IPS DF 4.7 (cell line): Measurements from ENCODE around the gene VANGL2.

ENCODE experiments used
- DNase-seq: peaks from one replicate; pipeline ENCODE4 v3.0.0-alpha.2; 2013; ENCODE audit warnings: low spot score; ENCODE audit errors: extremely low read depth

Gene VANGL2

DNA sequence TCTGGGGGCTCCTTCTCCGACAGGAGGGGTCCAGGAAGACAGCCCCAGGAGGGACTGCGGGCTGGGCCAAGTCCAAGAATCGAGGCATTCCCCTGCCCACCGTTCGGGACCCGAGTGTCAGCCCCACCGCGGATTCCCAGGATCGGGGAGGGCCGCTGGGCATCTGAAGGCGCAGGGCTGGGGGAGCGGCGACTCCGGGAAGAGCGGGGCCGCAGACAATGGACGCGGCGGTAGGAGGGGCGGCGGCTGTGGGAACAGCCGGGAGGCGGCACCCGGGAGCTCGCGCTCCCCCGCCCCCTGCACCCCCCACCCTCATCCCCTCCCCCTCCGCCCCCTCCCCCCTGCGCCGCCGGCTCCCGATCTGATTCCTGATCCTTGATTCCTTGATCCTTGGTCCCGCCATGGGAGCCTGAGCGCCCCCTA lies at the start of gene VANGL2:
VANGL2 (plus strand) TSS at position 342 of the 423 bp plus-strand sequence. CDS start 15,274 bp downstream, outside the sequence.
- no peak for DNase-seq

DNA sequence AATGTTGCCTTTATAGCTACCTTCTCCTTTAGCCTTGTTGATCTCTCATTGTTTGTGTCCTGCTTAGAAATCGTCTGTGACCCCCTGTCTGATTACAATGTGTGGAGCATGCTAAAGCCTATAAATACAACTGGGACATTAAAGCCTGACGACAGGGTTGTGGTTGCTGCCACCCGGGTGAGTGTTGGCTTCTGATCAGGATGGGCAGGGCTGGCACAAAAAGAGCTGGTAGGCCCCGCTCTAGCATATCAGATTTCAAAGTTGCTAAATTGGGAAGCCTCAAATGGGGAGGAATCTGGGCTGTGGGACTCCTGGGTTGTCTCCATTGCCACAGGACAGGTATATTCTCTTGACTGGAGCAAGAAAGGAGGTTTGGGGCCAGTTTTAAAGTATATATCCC lies 48.7 kb upstream of the VANGL2 start:
- no peak for DNase-seq

DNA sequence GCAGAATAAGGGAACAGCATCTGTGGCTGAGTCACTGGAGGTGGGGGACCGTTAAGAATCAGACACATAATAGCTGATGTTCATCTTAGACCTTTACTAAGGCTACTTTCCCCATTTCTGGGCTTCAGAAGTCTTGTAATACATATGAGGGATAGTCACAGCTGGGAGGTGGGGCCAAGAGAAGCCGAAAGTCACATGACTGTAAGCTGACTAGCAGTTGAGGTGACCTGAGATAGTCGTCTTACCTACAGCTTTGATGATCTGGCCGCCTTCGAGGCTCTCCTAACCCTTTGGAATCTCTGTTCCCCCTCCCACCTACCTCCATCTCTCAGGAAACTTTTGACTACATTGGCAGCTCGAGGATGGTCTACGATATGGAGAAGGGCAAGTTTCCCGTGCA lies 47.8 kb upstream of the VANGL2 start:
- no peak for DNase-seq

DNA sequence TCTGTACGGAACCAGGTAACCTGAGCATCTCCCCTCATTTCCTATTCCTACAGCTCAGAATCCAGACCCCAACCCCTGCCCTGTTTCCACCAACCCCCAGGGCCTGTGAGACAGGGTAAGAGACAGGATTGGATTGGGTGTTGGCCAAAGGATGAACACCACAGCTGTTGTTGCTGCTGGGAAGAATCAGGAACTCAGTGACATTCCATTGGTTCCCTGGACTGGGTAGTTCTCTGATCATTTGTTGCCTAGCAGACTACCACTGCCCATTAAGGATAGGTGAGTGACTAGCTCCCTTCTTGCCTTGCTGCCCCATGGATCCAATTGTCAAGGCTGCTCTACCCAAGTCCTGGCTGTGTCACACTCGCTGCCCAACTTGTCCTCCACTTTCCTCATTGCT lies 47.1 kb upstream of the VANGL2 start:
- no peak for DNase-seq

DNA sequence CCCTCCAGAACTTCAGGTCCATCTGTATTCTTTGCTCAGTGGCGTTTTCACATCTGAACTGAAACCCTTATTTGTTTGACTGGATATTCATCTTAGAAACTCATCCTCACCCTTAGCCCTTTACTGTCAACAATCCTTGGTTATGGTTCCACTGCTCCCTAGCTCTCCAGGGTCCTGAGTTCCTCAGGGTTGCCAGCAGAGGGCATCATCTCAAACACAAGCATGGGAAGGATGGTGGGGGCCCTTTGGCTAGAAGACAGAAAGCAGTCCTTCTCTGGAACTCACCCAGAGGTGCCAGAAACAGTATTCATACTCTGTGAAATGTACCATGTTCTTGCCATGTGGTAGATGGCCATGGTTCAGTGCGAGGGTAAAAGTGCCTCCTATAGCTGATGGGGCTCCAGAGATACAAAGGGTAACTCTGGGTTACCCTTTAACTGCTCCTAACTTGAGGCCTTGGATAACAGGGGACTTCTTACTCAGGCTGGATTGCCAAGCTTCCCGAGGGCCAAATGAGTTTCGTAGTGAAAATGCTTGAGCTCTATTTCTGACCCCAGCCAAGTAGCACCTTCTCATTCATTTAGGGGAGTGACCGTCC lies 45.9 kb upstream of the VANGL2 start:
- no peak for DNase-seq

DNA sequence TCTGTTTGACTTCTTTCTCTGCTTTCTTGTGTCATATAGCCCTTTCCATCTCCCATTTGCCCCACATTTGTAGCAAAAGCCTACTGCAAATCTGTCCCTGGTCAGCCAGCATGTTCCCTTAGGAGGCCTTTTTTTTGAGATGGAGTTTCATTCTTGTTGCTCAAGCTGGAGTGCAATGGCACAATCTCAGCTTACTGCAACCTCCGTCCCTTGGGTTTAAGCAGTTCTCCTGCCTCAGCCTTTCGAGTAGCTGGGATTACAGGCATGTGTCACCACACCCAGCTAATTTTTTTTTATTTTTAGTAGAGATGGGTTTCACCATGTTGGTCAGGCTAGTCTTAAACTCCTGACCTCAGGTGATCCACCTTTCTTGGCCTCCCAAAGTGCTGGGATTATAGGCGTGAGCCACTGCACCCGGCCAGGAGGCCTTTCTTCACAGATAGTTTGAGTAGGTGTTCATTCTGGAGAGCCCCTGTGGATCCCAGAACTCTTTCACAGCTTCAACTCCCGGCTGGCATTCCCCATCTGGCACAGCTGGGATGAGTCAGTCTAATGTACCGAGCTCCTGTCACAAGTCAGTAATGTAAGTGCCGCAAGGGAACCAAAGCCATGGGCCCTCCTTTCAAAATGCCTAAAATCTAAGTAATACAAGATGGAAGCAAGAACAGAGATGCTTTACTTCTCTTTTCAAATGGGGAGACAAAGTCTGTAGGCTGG lies 42.9 kb upstream of the VANGL2 start:
- DNase-seq, result no peak

DNA sequence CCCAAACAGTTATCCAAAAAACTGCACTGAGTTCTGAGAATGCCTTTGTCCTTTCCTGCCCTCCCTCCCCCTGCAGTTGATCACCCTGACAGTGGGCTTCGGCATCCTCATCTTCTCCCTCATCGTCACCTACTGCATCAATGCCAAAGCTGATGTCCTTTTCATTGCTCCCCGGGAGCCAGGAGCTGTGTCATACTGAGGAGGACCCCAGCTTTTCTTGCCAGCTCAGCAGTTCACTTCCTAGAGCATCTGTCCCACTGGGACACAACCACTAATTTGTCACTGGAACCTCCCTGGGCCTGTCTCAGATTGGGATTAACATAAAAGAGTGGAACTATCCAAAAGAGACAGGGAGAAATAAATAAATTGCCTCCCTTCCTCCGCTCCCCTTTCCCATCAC lies 42.3 kb upstream of the VANGL2 start:
- no peak for DNase-seq

DNA sequence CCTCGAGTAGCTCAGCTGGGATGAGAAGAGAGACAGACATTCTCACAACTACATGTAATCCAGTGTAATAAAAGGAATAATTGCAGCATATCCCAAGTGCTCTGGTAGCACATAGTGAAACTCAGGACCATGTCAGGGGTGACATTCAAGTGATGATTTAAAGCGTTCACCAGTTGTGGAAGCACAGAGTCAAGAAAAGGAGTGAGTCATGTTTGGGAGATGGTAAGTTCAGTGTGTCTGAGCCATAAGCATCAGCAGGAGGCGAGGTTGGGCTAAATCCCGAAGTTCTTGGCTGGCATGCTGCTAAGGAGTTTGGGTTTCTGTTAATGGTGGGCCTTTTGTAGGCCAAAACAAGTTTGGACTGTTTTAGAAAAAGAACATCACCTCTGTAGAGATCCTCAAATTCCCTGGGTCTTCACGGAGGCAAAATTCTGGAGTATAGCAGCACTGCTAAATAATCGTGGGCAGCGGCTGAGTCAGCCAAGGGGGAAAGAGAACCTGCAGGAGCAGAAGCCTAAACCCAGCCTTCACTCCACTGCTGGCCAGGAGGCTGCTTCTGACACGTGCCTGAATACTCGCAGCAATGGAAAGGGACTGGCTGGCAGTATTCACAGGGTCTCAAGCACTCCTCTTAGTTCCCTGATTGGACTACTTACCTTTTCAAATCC lies 40.7 kb upstream of the VANGL2 start:
- DNase-seq, result no peak

DNA sequence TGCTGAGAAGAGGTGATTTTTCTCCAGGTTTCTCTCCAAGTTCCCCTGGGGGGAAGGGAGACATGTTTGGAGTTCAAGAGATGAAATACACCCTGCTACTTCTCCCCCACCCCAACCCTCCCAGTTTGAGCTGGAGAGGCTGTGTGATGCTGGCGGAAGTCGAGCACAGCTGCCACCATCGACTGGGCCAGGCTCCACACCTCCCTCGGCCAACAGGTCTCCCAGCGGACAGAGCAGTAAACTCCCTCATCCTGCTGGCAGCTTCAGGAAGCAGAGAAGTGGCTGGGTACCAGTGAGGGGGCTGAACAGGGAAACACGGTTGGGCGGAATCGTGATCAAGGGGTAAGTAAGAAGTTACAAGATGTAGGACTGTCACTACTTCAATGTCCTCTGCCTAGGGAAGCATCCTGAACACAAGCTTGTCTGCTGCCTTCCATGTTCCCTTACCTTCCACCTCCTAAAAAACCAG lies 40.1 kb upstream of the VANGL2 start:
- no peak for DNase-seq

DNA sequence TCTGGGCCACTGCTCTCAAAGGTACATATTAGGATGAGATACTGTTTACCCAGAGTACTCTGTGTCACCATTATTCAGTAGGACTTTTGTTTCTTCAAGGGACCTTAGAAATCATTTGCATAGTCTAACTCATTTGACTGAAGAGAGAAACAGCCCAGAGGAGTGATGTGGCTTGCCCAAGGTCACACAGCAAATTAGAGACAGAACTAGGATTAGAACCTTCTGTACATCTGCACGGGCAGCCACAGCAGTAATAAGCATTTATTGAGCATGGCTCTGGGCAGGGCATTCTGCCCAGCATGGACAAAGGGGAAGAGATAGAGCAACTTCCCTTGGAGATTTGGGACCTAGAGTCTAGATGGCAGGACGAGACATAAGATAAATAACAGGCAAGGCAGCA lies 39.2 kb upstream of the VANGL2 start:
- no peak for DNase-seq

DNA sequence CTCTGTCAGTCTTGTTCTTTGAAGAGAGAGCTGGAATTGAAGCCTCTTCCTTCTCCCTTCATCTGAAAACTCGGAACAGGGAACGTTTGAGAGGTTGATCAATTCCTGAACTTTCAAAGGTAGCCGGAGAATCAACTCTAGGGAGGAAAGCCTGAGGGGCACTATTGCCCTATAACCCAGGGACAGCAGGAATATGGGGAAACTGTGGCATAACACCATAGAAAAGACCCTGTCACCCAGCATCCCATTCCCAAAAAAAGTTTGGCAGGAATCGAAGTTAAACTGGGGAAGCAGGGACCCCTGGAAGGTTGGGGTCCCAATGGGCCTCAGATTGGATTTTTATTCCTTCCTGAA lies 38.6 kb upstream of the VANGL2 start:
- DNase-seq, result no peak

DNA sequence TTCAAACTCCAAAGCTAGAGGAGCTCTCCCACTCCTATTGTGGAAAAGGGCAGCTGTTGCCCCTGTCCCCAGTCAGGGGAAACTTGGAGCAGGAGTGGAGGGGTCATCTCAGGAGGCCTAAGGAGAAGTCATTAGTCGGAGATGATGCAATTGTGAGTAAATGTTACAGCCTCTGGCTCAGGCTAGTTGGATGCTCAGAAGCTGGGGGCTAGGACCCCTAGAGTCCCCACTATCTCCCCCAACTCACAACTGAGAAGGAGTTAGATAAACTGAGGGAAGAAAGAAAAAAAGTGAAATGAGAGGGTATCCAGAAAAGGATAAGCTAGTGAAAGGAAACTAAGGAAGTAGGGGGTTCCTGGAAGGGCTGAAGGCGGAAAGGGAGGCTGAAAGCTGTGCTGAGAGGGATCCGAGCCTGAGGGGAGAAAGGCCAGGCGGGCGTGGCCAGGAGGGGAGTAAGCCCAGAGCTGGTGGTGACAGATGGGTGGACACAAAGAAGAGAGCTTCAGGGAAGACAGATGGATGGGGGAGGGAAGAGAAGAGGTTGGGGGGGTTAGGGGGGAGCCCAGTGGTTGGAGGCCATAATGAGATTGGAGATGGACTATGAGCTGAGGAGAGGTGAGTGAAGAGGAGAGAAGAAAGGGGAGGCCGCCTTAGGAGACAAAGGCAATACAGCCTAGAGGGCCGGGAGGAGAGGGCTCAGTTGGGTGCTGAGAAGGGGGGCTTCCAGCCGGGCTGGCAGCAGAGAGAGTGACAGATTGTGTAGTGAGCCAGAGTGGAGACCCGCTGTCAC lies 38.0 kb upstream of the VANGL2 start:
- no peak for DNase-seq

DNA sequence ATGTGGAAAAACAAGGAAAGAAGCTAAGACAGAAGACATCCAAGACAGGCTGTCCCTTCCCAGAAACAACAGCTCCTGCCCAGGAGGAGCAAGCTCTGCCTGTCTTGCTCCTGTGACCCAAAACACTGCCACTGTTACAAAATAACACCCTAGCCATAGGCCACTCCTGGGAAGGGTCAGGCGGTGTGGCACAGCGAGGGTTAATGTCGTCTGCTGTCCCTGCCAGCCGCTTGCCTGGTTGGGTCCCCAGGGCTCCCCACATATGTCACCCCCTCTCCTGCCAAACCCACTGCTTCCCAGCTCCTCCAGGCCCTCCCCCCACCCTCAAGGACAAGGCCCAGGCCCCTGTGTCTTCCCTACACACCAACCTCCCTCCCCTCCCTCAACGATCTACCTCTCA lies 37.4 kb upstream of the VANGL2 start:
- no peak for DNase-seq

DNA sequence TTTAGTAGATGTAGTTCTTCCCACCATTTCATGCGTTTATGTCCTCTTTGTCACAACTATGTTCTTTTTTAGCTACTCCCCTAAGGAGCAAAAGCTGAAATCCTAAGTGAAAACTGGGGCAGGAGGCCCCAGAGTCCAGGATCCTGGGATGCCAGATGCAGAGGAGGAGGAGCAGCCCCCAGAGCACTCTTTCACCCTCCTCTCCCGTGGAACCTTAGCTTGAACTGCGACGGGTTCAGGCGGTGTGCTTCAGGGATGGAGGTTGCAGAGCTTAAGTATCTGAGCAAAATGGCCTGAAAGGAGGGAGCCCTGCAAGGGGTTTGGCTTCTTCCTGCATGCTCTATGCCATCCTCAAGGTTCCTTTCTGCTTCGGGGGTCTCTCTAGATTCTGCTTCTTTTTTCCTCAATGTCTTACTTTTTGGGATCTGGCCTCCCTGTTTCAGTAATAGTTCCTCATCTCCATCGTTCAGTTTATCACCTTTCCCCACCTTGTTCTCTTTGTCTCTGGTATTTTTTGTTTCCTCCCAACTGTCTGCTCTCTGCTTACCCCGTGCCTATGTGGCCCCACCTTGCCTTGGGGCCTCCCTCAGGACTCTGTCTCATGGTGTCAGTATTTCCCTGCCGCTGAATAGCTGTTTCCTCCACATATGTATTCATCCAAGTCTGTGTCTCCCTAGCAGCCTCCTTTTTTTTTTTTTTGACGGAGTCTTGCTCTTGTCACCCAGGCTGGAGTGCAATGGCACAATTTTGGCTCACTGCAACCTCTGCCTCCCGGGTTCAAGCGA lies 36.2 kb upstream of the VANGL2 start:
- DNase-seq, result no peak

DNA sequence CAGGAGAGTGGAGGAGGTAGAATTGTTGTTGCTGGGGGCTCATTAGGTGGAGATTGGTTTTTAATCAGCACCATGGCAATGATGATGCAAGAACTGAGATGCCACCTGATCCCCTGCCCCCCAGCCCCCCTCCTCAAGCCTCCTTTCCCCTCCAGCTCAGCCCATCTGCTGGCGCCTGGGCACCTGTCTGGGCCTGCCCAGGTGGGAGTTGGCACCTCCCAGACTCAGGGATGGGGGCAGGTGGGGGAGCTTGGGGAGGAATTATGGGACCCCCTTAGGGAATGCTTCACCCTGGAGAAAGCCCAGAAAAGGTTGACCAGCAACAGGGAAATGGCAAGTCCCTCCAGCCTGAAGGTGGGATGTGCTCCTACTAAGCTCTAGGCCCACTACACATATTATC lies 35.0 kb upstream of the VANGL2 start:
- no peak for DNase-seq

DNA sequence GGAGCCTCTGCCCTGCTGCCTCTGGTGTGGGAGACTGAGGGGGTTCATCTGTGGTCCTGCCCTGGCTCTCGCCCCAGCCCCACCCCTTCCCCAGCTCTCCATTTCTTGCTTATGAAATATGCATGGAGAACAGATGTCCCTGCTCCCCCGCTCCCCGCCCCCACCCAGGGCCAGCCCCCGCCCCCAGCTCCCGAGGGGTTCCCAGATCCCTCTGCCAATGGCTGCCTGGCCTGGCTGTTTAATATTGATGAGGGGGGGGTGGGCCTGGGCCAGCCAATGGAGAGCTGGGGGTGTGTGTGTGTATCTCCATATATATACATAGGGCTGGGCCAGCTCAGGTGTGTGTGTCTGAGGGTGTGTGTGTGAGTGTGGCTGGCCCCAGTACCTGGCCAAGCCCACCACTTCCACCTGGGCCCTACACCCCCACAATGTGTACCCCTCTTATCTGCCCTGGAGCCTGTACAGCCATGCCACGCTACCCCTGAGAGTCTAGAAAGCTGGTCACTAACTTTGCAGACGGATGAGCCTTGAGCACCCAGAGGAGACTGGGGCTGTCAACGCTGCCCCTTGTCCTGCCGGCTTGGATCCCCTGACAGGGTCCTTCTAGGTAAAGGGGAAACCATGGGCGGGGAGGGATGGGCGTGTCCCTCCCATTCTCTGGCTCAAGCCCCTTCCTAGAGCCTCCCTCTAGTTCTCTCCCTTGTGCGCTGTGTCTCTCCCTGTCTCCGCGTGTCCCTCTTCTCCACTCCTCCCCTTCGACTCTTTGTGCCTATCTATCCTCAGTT lies 33.4 kb upstream of the VANGL2 start, which contains the start of gene NHLH1:
NHLH1 (plus strand) TSS at position 341 of the 785 bp plus-strand sequence. CDS start 3,661 bp downstream, outside the sequence.
- DNase-seq, result no peak

DNA sequence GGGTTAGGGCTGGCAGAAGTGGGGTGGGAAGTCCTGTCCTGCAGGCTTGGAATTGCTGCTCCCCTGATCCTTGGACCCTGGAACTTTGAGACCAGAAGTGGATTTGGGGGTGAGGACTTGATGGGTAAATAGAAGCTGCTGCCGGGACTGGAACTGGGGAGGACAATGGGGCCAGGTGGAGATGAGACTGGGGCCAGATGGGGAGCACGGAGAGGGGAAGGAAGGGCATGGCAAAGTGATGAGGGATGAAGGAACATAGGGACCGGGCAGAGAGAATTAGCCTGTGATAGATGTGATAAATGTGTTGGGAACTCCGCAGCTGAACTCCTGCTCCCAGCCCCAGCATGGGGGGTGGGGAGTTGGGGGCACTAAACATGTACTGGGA lies 32.9 kb upstream of the VANGL2 start:
- DNase-seq, result no peak

DNA sequence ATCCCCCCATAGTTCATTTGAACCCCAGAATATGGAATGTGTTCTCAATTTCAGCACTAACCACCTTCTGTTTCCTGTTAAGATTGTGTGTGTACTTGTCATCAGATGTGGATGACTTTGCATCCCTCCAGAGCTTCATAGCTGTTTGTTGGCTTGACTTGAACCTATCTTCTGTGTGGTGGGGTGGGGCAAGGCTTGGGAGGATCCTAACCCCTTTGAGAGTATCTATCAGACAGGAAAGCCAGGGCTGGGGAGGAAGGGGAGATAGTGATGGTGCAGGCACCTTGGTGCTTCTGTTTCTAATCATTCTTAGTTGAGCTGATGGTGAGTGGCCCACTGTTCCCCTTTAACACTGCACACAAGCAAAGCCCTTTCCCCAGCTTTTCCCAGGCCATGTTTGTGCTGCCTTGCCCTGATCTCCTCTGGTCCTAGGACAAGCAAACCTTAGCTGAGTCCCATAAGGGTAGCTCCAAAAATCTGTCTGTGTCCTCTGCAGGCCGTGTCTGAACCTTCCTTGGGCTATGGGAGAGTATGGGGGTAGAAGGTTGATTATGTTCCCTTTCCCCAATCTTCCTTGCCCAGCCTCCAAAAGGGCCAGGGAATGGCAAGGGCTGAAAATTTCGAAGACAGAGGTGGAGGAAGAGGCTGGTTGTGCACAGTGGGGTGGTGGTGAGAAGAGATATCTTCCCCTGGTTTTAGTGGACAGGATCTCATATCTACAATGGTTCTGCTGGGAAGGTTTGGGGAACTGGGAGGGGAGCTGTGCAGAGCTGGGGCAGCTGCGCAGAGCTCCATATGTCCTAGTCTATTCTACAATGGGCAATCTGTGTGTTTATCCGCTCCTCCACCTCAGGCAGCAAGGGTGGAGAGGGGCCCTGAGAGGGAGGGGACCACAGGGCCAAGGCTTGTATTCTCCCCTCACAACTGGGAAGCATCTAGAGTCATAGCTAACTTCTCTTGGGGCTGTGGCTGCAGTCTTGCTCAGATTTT lies 32.1 kb upstream of the VANGL2 start:
- no peak for DNase-seq

DNA sequence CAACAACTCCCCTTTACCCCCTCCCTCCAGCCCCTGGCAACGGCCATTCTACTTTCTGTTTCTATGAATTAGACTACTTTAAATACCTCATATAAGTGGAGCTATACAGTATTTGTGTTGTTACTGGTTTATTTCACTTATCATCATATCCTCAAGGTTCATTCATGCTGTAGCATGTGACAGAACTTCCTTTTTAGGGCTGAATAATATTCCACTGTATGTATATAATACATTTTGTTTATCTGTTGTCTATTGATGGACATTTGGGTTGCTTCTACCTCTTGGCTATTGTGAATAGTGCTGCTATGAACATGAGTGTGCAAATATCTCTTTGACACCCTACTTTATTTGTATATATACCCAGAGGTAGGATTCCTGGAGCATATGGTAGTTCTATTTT lies 31.3 kb upstream of the VANGL2 start:
- DNase-seq, result no peak
